Left lobe of liver (tissue), 2 donors: ENCODE measurements around the gene GNA12. TPM values are rescaled to one million over a fixed set of nuclear protein-coding genes. Genes with fewer than 3 reads are reported as not detected.

Experiments used
- ATAC-seq: fragments of 200-7000 bp; cut with Tn5 transposase; one replicate; pipeline ENCODE4 v1.9.1; 2020; ENCODE audit warnings: mild to moderate bottlenecking, moderate library complexity
- DNase-seq: peaks from one replicate; pipeline ENCODE4 v3.0.0-alpha.2; 2020; ENCODE audit warnings: low spot score
- total RNA-seq: library from RNA; stranded (reverse); gene quantifications from one replicate; pipeline ENCODE4 v1.2.1, GENCODE V29; 2021
- donor health status: DM: no; HTN: no; CAD: no; lungs with moderate emphysema.
- donor health status: DM: no; HTN: yes; CAD: no.

The GNA12 gene
- total RNA-seq, 1 donor from 2014 or later = 16.2 TPM

DNA sequence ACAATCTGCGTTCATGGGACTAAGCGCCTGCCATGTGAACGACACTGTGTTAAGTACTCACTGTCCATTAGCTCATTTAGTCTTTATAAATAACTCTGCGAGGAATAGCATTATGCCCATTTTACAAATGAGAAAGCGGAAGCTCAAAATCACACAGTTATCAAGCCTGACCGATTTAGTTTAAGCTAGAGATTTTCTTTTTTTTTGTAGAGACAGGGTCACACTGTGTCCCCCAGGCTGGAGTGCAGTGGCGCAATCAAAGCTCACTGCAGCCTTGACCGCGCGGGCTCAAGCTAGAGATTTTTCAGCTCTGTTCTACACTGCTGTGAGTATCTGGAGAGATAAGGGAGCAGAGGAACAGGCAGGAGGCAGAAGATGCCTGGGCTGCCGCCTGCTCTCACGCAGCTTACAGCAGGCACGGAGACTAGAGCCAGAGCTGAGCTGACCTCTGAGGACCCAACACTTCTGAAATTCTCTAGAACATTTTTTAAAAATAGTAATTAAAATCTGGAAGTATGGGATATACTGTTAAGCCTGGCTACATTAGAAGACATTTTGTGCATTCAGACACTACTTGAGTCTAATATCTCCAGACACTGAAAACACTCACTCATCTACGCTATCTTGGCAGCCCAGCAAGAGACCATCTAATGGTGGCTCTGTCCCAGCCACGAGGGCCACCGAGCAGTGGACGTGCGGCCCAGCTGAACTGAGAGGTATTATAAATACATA is 38.7 kb downstream of the GNA12 start:
- ATAC-seq (peak; percentile 71), DNase-seq (no peak)

DNA sequence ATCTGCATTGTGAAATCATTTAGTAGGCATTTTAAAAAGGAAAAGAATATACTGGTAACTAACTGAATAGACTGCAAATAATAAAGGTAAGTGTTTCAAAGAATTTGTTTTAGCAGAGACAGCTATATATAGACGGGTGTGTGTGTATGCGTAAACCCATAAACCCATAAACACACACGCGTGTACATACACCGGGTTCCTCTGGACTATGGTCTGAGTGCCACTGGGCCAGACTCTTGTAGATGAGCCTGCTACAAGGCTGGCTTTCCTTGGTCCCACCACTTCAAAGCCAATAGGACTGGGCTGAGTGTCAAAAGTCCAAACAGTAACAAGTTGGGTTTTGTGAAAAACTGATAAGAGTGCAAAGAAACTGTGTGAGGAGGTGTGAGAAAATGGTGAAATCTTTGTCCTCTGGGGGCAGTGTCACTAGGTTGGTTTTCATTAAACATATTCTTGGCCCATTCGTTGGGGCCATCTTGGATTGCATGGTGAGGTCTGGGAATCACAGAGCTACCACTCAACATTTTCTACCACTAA is 39.8 kb downstream of the GNA12 start:
- no peak for DNase-seq
- peak; percentile 24 for ATAC-seq

DNA sequence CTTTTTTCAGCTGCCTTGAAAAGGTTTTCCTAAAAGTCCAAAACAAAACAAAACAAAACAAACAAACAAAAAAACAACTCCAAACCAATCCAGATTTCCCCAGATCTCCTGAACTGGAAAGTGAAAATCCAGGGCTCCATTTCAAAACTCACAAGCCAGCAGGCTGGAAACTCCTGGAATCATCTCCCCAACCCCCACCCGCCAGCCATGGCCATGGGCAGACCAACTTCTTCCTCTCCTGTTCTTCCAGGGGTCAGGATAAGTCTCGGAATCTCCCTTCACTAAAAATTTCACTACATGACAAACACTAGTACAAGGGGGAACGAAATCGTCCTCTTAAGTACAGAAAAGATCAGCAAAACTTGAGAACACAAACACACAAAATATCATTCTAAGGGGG is 40.4 kb downstream of the GNA12 start:
- no peak for DNase-seq
- ATAC-seq = no peak

GRCh38 chr7:2803342-2803692 is 40.8 kb downstream of the GNA12 start:
- no peak for DNase-seq
- ATAC-seq = no peak

DNA sequence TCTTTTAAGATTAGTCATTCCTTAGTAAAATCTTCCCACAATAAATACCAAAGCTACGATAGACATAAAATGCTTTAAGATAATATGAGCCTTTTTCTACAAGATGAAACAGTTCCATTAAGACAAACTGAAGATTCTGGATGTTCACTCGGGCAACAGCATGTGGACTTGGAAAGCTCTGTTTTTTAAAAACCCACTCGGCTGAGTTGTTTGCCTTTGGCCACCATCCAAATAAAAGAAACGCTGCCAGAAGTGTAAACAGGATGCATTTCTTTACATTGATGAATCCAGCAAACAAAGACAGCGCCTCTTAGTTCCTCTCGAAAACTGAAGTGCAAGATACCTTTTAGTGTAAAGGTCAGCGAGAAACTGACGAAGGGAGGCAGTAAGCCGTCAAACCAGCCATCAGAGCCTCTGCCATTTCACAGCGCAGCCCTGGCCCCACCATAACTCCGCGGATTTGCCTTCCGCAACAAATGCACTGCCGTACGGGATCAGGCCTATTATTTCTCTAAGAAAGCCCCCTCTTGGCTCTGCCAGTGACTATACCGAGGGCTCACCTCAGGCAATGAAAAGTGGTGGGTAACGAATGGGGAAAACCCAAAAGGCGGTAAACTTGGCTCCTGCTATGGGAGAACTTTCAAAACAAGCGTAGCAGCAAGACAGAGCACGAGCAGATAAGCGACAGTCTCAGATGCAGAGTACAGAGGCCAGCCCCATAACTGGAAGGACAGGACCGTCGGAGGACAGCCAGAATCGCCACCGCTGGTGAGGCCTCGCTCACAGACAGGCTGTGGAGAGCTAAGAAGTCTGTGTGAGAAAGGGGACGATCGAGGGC is 41.4 kb downstream of the GNA12 start:
- DNase-seq = no peak
- peak; percentile 33 for ATAC-seq

GRCh38 chr7:2802101-2802500 is 42.0 kb downstream of the GNA12 start:
- ATAC-seq (no peak), DNase-seq (no peak)

DNA sequence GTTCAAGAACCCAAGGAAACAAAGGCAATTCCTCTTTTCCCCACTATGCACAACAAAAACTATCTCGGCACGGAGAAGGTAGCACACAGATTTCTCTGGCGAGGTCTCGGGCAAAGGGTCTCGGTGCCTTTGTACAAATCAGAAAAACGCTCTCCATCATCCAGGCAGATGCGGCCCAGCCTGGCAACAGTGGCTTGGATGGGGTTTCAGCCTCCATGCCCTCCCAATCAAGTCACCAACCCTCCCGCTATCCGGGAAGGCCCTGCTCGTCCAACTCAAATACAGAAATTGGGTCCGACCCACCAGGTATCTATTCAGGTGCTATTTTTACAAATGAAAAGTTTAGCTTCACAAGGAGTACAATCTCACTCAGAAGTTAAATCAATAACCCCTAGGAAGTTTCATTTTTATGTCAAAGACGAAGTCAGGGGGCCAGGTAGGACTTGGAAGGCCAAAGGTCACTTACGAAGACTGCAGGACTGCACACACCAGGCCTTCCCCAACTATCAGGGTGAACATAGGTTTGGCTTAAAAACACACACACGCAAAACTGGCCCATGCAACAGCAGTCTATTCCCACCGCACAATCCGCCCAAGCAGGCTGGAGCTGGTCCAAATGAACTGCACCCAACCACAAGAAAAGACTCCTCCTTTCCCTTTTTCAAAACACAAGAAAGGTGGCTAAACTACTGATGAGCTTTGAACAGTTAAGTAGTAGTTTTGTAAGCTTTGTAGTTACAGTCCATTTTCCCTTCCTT is 43.0 kb downstream of the GNA12 start:
- no peak for DNase-seq

GRCh38 chr7:2800220-2800930 is 43.7 kb downstream of the GNA12 start:
- ATAC-seq = no peak
- DNase-seq = no peak

More for the DNA sequence above, 43.0 kb downstream of the GNA12 start:
- no peak for ATAC-seq

DNA sequence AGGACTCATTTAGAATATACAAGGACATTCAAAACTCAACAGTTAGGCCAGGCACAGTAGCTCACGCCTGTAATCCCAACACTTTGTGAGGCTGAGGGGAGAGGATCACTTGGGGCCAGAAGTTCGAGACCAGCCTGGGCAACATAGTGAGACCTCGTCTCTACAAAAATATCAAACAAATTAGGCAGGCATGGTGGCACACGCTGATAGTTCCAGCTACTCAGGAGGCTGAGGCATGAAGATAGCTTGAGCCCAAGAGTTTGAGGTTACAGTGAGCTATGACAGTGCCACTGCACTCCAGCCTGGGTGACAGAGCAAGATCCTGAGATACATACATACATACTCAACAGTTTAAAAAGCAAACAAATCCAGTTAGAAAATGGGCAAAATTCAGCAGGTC is 44.9 kb downstream of the GNA12 start:
- DNase-seq (no peak), ATAC-seq (no peak)

- DNase-seq = no peak
- no peak for ATAC-seq
Observed at GRCh38 chr7:2798669-2799068, 45.4 kb downstream of the GNA12 start.

GRCh38 chr7:2796358-2797352 is 47.5 kb downstream of the GNA12 start:
- ATAC-seq = peak; percentile 55

GRCh38 chr7:2795906-2796305 is 48.2 kb downstream of the GNA12 start:
- no peak for DNase-seq
- no peak for ATAC-seq

More at GRCh38 chr7:2796358-2797352, 47.5 kb downstream of the GNA12 start:
- no peak for DNase-seq

GRCh38 chr7:2794836-2795636 is 49.1 kb downstream of the GNA12 start:
- no peak for DNase-seq
- no peak for ATAC-seq

- DNase-seq = no peak
- ATAC-seq = no peak
Observed at GRCh38 chr7:2792856-2793487, 51.1 kb downstream of the GNA12 start.

DNA sequence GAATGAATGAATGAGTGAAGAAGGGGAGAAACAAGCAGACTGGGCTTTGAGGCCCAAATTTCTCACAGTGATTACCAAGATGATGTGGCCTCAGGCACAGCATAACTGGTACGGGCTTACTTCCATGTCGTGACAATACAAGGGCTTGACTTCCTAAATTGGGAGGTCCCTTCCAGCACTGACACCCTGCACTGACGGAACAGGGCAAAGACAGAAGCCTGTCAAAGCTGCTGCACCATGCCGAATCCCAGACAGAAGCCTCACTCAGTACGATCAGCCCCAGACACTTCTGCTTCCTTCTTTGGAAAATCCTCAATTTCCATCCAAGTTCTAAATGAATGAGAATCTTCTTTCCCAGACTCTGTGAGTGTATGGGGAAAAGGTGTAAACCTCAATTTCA is 51.9 kb downstream of the GNA12 start:
- ATAC-seq (no peak), DNase-seq (no peak)

DNA sequence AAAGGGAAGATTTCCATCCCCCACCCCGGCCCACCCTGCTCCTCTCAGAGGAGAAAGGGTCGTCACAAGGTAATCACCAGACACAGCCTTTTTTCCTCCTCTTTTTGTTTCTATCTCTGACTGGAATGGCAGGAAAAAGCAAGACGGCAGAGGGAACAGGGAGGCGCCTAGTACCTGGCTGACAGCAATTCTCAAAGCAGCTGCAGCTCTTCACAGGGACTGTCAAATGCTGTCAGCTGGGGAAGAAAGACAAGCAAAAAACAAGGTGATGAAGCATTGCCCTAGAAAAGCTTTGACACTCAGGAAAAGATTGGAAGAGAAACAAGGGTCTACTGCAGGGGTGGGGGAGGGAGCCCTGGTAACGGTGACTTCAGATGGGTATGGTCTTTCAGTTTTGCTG is 52.7 kb downstream of the GNA12 start:
- no peak for DNase-seq
- no peak for ATAC-seq

- ATAC-seq (no peak), DNase-seq (no peak)
Observed at GRCh38 chr7:2787251-2787951, 56.7 kb downstream of the GNA12 start.
